Pericardium fibroblast (primary cell): Measurements from ENCODE around the gene AHDC1. TPM values are rescaled to one million over a fixed set of nuclear protein-coding genes. Genes with fewer than 3 reads are reported as not detected.

ENCODE experiments used
- total RNA-seq: library from RNA; depleted of rRNA; stranded (reverse); fragments of >200 nt; gene quantifications from 2 replicates; pipeline ENCODE4 v1.2.3, GENCODE V29; 2015

AHDC1 gene, protein sequence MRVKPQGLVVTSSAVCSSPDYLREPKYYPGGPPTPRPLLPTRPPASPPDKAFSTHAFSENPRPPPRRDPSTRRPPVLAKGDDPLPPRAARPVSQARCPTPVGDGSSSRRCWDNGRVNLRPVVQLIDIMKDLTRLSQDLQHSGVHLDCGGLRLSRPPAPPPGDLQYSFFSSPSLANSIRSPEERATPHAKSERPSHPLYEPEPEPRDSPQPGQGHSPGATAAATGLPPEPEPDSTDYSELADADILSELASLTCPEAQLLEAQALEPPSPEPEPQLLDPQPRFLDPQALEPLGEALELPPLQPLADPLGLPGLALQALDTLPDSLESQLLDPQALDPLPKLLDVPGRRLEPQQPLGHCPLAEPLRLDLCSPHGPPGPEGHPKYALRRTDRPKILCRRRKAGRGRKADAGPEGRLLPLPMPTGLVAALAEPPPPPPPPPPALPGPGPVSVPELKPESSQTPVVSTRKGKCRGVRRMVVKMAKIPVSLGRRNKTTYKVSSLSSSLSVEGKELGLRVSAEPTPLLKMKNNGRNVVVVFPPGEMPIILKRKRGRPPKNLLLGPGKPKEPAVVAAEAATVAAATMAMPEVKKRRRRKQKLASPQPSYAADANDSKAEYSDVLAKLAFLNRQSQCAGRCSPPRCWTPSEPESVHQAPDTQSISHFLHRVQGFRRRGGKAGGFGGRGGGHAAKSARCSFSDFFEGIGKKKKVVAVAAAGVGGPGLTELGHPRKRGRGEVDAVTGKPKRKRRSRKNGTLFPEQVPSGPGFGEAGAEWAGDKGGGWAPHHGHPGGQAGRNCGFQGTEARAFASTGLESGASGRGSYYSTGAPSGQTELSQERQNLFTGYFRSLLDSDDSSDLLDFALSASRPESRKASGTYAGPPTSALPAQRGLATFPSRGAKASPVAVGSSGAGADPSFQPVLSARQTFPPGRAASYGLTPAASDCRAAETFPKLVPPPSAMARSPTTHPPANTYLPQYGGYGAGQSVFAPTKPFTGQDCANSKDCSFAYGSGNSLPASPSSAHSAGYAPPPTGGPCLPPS (N-terminal part only)
- total RNA-seq, result 19.3 and 22.0 TPM in 2 replicates

DNA sequence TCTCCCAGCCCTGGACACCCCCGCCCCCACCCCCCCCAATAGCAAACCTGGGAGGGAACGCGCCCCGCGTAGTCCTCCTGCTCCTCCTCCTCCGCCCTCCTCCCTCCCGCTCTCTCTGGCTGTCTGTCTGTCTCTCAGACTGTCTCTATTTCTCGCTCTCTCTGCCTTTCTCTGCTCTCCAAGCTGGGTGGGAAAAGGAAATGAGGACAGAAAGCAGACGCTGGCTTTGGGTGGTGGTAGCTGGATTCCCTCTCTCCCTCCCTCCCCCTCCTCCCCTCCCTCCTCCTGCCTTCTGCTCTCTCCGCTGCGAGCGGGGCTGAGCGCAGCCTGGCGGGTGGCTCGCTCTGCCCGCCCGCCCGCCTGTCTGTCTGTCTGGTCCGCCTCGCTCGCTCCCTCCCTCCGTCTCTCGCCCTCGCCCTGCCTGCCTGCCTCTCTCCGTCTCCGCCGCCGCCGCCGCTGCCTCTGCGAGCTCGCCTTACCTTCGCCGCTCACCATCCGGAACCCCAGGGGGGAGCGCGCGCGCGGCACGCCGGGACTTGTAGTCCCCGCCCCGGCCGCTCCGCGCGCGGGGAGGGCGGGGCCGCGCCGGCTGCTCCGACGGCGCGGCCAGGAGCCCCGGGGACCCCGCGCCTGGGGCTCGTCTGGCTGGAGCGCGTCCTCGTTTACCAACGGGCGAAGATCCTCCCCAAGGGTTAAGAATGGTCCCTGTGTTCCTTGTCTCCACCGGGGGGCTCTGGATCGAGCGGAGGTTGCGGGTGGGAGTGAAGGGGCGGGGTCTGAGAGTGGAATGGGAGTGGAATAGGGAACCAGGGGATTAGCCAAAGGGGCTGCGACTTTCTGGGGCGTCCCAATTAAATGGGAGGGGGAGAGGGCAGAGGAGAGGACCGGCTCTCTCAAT lies at the start of gene AHDC1:
Gene AHDC1 (minus strand): TSS at position 464 of the 898 bp plus-strand sequence. CDS start 52,029 bp downstream, outside the sequence.

DNA sequence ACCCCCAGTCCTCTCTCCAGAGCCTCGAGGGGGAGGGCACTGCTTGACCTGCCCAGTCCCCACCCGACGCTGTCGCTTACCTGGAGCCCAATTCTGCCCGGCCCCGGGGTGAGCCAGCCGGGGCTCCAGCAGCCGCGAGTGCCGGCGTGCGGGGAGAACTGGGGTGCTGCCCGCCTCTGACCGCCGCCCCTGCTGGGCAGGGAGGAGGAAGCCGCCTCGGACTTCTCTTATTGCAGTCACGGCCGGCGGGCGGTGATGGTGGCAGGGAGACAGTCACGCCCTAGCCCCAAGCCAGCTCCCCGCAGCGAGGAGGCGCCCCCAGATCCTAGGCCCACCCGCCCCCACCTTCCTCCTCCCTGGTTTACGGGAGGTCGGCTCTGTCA lies 31.0 kb upstream of the AHDC1 start, which contains the start of gene FGR:
Gene FGR (minus strand): TSS at position 201 of the 383 bp plus-strand sequence. CDS start 11,269 bp downstream, outside the sequence.

DNA sequence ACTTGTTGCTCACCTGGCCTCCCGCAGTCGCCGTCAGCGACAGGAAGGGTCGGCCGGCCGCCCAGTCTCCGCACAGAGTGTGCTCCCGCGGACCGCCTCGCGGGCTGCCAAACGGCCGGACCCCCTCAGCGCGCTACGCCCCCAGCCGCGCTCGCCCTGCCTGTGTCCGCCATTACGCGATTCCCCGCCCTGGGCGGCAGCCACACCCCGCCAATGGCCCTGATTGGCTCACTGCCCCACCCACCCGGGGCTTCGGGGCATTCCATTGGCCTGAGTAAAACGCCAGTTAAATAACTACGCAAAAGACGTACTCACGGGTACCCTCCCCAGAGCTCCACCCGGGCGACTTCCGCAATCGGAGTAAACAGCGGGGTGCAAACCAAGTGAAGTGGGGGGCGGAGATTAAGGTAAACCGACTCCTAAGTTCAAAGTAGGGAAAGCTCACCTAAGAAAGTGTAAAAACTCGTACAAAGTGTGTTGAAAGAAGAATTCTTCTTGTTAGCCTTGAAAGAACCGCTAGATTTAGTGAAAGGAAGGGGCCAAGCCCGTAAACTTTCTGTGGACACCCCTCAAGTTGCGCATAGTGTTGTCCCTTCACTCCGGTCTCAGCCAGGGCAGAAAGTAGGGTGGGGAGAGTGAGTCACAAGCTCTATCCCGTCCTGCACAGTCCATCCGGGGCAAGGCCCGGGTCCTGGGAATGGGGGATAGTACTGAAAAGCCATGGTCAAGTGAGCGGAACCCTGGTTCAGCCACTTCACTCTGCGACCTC lies 113.8 kb downstream of the AHDC1 start, which contains the start of gene WASF2:
Gene WASF2 (minus strand): TSS at position 195 of the 769 bp plus-strand sequence. CDS start 61,277 bp downstream, outside the sequence.

Other genes with a start within 250 kb of the AHDC1 start
- gene MAP3K6, start 237.2 kb downstream of the AHDC1 start, total RNA-seq, result 29.6 and 33.1 TPM in 2 replicates
- 0.12 TPM in 1 of 2 replicates, not detected in the other for gene FCN3, start 229.3 kb downstream of the AHDC1 start, total RNA-seq
- not detected in 2 replicates for gene CD164L2, start 220.8 kb downstream of the AHDC1 start, total RNA-seq
- gene GPR3, start 211.5 kb downstream of the AHDC1 start, total RNA-seq, result 0.35 and 1.3 TPM in 2 replicates
- 32.1 and 38.0 TPM in 2 replicates for gene WASF2, start 114.0 kb downstream of the AHDC1 start, total RNA-seq
- gene FGR, start 31.0 kb upstream of the AHDC1 start, total RNA-seq, result not detected in 2 replicates
- 45.8 and 56.7 TPM in 2 replicates for gene IFI6, start 68.0 kb upstream of the AHDC1 start, total RNA-seq
- 2.8 and 8.5 TPM in 2 replicates for gene FAM76A, start 121.8 kb upstream of the AHDC1 start, total RNA-seq
- gene STX12, start 169.1 kb upstream of the AHDC1 start, total RNA-seq, result 37.0 and 58.7 TPM in 2 replicates
- 29.4 and 37.6 TPM in 2 replicates for gene PPP1R8, start 226.6 kb upstream of the AHDC1 start, total RNA-seq